Germinal center (tissue), 1 donor: ENCODE results near the gene MYOF.
"Not testable (repeated sequence)": the region's sequence is repeated elsewhere in the genome, so short reads cannot be mapped to it uniquely, and the experiment has no call there.

ENCODE experiments used
- DNase-seq: peaks from one replicate; pipeline ENCODE4 v3.0.0; 2012; ENCODE audit warnings: mixed read lengths, low spot score

Gene MYOF

DNA sequence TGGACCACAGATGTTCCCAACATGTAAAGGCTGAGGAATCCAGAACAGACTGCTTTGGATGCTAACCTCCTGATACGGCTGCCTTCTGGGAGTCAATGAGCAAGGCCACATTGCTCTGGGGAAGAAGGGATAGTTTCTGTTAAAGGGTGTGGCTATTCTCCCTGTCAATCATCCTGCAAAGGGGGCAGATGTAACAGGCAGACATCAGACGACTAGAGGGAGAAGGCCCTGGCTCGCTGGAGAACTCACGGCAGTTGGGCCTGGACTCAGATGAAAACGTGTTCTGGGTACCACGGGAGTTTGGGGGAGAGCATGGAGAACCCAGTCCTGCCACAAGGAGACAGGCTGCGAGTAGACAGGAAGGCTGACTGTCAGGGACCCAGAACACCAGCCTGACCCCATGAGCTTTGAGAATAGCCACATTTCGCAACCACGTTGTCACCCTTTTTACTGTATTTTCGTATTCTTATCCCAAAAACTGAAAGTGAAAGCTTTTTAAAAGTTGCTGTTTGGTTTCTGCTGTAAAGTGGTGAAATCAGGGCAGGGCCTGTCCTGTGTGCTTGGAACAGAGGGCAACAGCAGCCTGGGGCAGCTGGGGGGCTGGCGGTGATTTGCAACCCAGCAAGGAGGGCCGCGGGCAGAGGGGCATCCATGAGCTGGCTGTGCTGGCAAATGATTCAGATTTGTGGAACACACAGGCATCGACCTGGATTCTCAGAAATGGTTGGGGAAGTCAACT is 95.3 kb downstream of the MYOF start:
- DNase-seq: no peak

DNA sequence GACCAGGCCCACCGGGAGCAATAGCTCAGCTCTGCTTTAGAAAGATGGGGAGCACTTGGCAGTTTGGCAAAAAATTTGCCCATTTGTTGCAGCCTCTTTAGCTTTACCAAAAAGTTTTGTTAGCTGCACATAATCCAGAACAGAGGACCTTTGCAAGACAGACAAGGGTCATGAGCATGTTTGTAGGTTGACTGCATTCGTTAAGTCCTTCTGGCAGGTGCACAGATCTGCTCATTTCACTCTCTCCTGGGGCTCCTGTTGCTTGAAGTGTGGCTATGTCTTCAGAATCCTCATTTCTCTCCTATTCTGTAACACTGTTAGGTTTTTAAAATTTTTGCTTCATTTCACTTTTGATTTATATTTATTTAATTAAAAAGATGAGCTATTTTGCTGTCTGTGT is 96.8 kb downstream of the MYOF start:
- DNase-seq: no peak

DNA sequence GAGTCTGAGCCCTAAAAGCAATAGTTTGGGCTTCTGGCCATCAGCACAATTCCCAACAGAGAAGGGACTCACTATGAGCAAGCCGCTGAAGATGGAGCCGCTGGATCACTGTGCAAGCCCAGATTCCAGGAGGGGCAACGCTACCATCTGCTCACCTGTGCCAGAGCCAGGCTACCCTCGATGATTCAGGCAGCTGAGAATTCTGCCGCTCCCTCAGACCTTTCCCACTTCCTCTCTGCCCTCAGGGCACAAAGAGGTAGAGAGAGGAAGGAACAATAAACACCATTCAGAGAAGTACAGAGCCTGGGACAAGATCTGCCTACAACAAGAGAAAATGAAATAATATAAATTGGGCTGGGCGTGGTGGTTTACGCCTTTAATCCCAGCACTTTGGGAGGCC is 98.1 kb downstream of the MYOF start:
- DNase-seq: no peak

DNA sequence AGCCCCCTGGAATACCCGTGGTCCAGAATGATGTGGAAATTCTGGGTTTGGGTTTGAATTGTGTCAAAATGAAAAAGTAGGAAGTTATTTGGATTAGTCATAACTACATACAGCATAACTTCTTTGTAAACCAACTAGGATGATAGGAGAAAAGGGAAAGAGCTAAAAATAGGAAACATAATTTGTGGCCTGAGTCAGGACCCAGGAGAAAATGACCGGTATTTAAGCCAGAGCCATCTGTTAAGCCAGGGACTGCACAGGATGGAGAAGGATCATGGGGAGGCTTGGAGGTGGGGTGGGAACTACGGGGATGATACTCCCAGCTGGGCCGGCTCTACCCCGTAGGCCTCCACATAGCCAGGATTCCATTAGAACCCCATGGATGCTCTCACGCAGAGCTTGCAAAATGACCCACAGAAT is 98.6 kb downstream of the MYOF start:
- no peak for DNase-seq

DNA sequence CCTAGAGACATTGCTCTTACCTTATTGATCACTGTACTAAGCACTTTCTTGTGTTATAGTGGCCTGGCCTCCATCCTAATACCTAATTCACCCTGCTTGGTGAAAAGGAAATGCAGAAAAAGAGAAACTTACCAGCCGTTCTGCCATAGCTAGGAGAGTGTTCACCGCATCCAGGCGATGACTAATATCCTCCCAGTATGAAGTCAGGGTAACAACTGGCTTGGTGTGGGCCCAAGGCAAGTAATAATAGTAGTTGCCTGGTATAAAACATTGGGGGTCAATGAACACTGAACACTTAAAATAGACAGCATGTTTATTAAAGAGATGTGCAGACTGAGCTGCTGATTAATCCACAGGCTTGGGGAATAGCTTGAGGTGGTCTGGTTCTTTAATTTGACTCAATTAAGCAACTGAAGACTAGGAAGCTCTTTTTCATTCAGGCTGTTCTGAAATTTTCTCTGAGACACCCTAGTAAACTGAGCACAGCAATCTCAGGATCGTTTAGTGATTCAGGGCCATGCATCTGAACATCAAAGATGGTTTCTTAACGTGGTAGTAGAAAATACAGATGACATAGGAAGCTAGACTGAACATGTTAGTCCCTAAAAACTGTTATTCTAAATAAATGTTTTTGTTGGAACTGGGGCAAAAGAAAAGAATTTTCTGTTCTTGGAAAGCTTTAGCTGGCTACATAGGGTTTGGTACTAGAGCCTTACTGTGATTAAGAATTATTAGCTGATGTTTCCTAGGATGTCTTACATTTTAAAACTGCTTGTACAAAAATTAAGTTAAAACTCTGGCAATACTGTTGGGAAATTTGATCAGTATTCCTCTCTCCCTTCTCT is 102.2 kb downstream of the MYOF start:
- no peak for DNase-seq

DNA sequence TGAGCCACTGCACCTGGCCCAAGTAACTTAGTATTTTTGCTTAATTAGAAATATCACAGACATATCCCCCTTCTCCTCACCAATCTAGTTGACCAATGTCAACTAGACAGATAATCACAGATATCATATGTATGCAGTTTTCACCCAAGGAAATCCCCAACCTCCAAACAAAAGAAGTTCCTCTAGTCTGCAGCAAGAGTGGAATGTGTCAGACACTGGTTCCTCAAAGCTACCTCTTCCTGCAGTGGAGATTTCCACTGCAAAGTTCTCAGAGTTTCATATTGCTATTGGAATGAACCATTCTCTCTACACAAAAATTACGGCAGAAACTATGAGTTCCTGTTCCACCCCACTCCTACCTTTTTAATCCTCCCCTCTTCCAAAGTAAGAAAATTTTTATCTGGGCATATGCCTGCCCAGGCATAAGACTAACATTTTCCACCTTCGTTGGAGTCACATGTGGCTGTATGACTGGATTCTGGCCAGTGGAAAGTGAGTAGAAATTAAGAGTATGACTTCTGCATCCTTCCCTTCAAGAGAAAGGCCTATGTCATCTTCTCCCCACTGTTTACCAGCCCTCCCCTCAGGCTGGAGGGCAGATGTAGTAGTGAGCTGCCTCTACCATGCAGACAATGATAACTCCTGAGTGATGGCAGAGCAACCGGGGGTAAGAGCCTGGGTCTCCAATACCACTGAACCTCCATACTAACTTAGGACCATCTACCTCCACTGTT is 103.0 kb downstream of the MYOF start:
- no peak for DNase-seq

DNA sequence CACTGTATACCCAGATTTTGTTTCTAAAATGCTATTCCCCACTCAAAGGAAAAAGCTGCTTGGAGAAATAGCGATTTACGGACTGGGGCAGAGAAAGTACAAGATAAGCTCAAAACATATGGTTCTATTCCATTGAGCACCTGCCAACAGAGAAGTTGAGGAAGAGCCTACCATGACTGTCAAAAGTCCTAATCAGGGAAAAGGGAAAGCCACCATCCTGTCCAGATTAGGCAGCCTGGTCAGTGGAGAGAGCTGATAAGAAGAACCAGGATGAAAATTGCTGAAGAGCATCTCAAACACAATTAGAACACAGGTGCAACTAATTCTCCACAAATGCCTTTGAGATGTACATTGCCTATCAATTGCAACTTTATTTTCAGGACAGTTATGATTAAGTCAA is 104.1 kb downstream of the MYOF start:
- no peak for DNase-seq

DNA sequence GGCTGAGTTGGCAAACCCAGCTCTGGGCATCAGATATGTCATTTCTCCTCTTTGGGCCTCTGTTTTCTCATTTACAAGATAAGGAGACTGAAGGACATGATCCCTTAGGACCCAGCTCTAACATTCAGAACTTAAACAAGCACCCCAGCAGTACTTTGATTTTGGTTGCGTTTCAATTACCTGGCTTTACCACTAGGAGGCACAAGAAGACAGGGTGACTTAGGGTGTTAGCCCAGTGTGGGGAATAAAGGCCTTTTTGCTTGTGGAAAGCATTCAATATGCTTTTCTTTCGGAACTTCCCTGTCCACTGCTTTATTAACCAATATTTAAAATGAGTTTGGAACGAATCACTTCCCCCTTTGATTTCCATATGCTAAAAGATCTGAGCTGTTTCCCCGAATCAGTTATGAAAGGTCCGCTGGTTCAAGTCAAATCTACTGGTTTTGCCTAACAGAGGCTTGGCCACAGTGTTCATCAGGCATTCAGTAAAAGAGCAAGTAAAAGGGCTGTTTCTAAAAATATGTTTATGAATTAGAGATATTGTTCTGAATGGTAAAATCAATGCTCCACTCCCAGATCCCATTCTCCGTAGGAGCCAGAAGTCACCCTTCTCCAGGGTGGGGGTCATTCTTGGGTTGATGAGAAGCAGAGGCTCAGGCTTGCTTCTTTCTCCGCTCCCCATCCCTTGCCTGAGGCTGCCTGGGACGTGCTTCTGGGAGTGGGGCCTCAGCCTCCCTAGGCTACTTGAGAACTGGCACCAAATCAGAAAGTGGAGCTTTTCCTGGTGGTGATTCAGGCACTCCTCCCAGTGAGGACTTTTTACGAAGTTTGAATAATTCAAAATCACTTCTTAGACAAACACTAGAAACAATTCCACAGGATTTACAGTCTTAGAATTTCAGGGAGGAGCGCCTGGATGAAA is 105.5 kb downstream of the MYOF start:
- peak; percentile 71 for DNase-seq

DNA sequence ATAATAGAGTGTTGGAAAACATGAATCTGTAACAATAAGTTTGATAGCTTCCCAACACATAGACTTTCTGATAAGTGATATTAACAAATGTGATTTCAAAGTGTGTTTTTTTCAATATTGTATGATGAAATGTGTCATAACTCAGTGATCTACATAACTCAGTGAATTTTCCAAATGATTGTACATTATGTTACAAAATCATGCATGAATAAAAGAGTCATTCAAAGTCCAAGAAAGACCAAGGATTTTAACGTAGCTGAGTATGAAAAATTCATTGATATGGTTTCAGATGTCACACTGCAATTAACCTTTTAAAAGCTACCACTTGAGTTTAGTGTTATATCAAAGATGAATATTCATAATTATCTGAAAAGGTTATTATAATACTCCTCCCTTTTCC is 111.2 kb downstream of the MYOF start:
- DNase-seq: no peak

DNA sequence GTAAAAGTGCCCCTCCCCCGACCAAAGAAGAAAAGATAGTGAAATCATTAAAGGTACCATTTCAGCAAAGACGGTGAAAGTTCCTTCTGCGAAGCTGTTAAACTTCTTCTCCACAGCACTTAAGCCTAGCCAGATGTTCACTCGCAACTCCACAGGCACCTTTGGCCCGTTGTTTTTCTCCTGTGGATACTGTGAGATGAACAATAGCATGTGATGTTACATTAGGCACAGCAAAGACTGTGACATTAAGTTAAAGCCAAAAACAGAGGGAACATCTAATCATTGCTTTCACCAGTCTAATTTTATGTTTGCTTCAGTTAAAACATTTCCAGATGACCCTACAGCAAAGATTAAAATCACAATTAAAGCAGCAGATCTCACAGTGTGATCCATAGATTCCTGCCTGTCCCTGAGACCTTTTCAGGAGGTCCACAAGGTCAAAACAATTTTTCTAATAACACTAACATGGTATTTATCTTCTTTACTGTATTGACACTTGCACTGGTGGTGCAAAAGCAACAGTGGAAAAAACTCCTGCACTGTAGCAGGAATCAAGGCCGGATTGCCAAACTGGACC is 112.5 kb downstream of the MYOF start:
- no peak for DNase-seq

DNA sequence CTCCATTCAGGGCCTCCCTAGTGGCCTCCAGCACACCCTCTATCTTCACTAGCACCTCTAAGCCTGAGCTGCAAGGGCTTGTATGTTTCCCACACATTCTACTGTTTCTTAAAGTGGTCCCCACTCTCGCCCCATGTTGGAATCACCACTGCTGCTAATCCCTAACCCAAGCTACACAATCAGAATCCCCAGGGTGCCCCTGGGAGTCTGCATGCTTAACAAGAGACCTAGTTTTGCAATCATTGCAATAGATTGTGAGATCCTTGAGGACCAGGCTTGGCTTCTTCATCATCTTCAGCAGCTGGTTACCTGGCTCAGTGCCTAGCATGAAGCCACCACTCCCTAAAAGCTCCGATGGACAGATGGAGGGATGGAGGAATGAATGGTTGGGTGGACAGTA is 113.9 kb downstream of the MYOF start:
- DNase-seq: no peak

DNA sequence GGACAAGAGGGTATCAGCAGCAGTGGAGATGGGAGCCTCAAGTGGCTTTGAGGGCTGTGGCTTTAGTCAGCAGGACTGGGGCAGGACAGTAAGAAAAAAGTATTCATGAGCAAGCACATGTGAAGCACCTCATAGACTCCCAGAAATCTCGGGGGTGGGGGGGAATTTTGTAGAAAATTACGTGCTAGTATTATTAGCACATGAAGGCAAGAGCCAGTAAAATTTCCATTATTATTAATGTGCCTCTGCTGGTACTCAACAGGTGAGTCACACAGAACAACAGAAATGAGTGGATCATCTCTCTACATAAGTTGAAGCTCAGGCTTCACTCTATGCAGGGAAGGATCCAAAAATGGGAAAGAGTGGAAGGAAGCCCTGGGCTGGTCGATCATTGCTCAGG is 114.5 kb downstream of the MYOF start:
- no peak for DNase-seq

DNA sequence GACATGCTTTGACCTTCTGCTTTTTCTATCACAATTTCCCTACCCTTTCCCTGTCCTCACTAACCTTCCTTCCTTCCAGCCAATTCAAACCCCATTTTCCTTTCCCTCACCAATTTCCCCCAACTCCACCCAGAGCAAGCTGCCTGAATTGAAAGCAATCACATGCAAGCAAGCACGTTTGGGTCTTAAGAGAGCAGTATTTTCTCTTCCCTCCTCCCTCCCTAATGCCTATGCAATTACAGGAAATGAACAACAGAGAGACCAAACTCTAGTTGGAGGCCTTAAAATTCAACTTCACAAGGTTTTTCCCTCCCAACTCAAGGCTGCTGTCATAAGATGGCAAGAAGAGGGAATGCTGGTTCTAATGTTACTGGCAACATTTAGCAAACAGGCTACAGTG is 117.2 kb downstream of the MYOF start:
- no peak for DNase-seq

DNA sequence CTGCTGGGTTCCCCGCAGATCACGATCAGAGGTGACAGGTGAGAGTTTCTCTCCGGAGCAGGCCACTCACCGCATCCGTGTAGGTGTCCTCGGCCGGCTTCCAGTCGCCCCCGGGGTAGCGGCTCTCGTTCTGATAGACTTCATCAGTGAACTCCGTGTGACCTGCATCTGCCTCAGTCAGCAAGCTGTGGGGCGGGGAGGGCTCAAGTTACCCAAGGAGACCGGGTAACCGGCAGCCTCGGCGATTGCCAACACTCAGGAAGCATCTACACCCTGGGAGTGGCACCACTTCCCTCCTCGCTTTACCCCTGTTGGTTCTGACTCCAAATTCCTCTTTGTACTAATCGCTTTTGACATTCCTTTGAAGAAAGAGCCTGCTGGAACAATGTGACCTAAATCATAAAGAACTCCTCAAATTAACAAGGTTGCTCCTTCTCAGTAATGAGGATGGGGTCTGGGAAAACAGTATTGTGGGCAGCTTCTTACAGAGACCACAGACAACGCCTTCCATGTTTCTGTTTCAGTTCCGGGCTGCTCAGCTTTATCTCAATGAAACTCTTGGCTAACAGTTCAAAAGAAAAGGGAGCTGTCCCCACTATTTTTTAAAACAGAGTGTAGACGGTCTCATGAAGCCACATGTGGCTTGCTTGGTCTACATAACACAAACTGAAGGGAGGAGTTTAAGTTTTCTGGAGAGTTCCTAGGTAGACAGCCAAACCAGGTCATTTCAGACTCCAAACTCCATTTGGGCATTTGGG is 118.1 kb downstream of the MYOF start:
- no peak for DNase-seq

DNA sequence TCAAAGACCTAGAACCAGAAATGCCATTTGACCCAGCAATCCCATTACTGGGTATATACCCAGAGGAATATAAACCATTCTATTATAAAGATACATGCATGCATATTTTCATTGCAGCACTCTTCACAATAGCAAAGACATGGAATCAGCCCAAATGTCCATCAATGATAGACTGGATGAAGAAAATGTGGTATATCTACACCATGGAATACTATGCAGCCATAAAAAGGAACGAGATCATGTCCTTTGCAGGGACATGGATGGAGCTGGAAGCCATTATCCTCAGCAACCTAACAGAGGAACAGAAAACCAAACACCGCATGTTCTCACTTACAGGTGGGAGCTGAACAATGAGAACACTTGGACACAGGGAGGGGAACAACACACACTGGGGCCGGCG is 123.7 kb downstream of the MYOF start:
- not testable (repeated sequence) for DNase-seq

DNA sequence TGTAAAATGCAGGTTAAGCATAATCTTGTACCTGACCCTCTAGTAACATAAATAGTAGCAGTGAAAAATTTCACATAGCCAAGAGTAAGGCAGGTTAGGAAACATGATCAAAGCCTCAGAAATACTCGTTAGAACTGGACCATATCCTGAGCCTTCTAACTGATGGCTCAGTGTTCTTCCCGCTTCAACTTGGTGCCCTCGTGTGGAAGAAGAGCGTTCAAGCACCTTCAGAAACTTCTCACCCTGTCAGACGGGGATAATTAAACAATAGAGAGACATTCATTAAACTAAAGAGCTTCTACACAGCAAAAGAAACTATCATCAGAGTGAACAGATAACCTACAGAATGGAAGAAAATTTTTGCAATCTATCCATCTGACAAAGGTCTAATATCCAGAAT is 124.5 kb downstream of the MYOF start:
- peak; percentile 22 for DNase-seq

DNA sequence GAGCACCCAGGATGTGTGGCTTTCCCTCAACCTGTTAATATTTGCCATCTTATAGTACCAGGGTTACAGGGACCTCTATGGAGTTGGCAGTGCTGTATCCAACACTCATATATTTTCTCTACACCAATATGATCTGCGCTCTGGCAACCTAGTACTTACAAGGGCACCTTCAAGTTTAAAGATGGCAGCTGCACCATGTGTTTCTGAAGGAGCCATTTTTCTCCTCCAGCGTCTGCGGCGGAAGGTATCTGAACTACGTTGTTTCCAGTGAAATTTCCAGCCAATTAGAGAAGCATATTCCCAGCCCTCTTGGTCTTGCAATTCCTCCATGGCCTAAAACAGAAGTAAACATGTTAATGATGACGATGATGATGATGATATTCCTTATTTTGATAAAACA is 125.6 kb downstream of the MYOF start:
- DNase-seq: no peak

DNA sequence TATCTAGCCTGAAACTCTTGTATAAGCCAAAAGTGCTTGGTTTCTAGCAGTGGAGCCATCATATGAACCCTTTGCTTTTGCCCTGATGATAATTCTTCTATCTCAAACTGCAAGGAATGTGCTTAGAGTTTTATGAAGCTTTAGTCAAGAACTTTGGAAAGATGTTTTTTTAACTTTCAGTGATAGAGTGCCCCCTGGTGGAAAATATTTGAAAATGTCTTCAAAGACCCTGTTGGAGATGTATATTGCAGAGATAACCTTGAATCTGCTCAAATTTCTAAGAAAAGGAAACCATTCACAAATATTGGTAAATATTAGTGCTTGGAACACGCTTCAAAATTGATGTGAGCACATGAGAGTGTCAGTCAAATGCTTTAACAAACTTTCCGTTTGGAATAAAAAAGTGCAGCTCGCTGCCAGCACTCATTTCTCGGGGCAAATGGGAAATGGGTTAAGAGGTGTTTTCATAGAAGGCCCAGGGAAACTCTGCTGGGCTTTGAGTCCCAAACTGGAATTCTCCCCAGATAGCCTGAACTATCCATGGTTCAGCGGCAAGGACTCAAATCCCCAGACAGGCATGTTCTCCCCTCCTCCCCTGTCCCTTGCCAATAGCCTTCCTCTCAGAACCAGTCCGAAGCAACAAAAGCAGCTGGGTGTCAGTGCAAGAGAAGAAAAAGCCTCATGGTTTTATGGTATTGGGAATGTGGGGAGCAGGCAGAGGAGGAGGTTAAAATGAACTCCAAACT is 129.3 kb downstream of the MYOF start:
- DNase-seq: peak; percentile 45

DNA sequence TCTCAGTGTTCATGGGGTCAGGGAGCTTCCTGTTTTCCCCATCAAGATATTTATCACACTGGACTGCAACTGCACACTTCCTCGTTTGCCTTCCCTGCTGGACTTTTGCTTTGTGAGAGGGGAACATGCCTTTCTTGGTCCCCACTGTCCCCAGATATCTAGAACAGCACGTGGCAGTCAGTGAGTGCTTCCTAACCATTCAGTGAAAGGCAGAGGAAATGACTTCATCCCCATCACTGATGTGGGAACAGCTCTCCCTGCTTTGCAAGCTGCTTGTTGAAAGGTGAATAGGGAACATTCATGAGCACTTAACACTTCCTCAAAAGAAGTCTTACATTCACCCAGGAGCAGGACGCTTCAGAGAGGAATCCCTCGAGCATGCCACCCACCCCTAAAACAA is 135.4 kb downstream of the MYOF start:
- DNase-seq: no peak

DNA sequence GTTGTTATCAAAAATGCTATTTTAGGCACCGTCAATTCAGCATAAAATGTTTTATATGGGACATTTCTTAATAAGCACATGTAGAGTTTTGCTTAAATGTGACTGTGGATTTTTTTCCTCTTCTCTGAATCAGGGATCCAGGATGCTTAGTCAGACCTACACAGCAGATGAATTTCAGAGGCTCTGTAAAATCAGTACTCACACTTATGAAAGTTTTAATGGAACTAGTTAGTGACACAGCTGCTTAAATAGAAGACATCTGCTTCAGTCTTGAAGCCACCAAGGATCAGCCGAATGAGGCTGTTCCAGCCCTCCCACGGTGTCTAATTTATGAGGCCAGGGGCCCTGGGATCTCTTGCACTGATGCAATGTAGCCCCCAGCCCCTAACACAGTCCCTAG is 136.0 kb downstream of the MYOF start:
- no peak for DNase-seq
